ENCODE measurements around the gene SCUBE3. TPM values are rescaled to one million over a fixed set of nuclear protein-coding genes. Genes with fewer than 3 reads are reported as not detected.

The SCUBE3 gene
- total RNA-seq, 1 donor from 2014 or later = 0.56 TPM

GRCh38 chr6:35239581-35239980 lies 25.8 kb downstream of the SCUBE3 start:
- intact Hi-C loops (cut with DNase I) = no loop called here
- H3K9me3 ChIP-seq = no peaks in the 10 kb centered on the region
- no peaks in the 10 kb centered on the region for H3K27me3 ChIP-seq (ENCODE audit: low read depth)
- no peak for DNase-seq
- no peak for TF ChIP-seq CTCF (IDR thresholded peaks at IDR 0.05)
- peaks cover 7% of the 10 kb centered on the region for H3K36me3 ChIP-seq
- no peak overlapping the region for H3K27ac ChIP-seq
- H3K4me1 ChIP-seq = peaks cover 37% of the 10 kb centered on the region
- H3K4me3 ChIP-seq = no peak overlapping the region
- ATAC-seq = no peak

DNA sequence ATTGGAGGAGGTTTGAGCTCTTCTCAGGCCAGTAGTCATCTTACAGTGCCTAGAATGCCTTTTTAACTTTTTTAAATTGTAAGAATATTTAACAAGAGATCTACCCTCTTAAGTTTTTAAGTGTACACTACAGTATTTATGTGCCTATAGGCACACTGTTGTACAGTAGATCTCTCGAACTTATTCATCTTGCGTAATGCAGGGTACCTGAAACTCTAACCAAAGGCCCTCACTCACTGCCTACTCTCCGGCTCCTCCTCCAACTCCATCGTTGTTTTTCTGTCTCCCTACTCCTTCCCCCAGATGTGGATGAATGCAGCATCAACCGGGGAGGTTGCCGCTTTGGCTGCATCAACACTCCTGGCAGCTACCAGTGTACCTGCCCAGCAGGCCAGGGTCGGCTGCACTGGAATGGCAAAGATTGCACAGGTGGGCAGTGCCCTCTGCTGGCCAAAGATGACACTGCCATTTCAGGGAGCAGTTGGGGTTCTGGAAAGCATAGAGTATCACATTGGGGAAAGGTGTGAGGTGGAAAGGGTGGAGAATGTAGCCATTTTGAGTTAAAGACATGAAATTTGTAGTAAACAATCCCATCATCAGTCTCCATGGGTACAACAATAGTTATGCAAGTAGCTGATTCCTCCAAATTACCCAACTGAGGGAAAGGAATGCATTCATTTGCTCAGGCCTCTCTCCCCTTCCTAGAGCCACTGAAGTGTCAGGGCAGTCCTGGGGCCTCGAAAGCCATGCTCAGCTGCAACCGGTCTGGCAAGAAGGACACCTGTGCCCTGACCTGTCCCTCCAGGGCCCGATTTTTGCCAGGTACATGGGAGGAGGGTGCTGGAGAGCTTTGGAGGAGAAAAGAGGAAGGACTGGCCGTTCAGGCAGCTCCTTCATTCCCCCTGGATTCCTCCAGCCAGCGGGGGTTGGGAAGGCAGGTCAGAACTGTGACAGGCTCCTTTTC lies 27.4 kb downstream of the SCUBE3 start:
- peak; percentile 97 for TF ChIP-seq CTCF (IDR thresholded peaks at IDR 0.05)
- no peak overlapping the region for H3K4me3 ChIP-seq
- no peaks in the 10 kb centered on the region for H3K27me3 ChIP-seq (ENCODE audit: low read depth)
- peak overlapping the region; percentile 58 for H3K27ac ChIP-seq
- H3K4me1 ChIP-seq = peaks cover 37% of the 10 kb centered on the region
- ATAC-seq (peak; percentile 89 to 90), DNase-seq (peak; percentile 82)
- no peaks in the 10 kb centered on the region for H3K9me3 ChIP-seq
- intact Hi-C loops (cut with DNase I) = no loop called here
- peaks cover 22% of the 10 kb centered on the region for H3K36me3 ChIP-seq

DNA sequence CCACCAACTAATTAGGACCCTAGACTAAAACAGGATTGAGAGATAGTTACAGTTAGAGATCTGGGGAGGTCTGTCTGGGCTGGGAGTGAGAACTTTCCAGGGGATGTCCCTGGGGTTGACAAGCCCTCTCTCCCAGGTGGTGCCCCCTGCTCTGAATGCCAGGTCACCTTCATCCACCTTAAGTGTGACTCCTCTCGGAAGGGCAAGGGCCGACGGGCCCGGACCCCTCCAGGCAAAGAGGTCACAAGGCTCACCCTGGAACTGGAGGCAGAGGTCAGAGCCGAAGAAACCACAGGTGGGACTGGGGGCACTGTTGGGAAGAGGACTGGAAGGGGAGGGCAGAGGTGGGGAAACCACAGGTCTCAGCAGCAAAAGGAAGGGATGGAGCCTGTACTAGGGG lies 28.7 kb downstream of the SCUBE3 start:
- Histone ChIP-seq H3K27ac (no peak overlapping the region), H3K4me3 (no peak overlapping the region), H3K36me3 (peaks cover 28% of the 10 kb centered on the region), H3K27me3 (ENCODE audit: low read depth) (no peaks in the 10 kb centered on the region), H3K4me1 (peaks cover 37% of the 10 kb centered on the region), H3K9me3 (no peaks in the 10 kb centered on the region)
- intact Hi-C loops (cut with DNase I) = no loop called here
- DNase-seq (no peak), ATAC-seq (no peak)
- TF ChIP-seq CTCF (IDR thresholded peaks at IDR 0.05) = no peak

- no peaks in the 10 kb centered on the region for H3K9me3 ChIP-seq
- H3K36me3 ChIP-seq = peaks cover 28% of the 10 kb centered on the region
- H3K27ac ChIP-seq = no peak overlapping the region
- H3K4me3 ChIP-seq = no peak overlapping the region
- intact Hi-C loops (cut with DNase I) = no loop called here
- H3K27me3 ChIP-seq (ENCODE audit: low read depth) = no peaks in the 10 kb centered on the region
- DNase-seq = no peak
- ATAC-seq = no peak
- TF ChIP-seq CTCF (IDR thresholded peaks at IDR 0.05) = no peak
- peaks cover 34% of the 10 kb centered on the region for H3K4me1 ChIP-seq
Measured at GRCh38 chr6:35242906-35243305, 29.1 kb downstream of the SCUBE3 start.

- Histone ChIP-seq H3K4me1 (peaks cover 29% of the 10 kb centered on the region), H3K27me3 (ENCODE audit: low read depth) (no peaks in the 10 kb centered on the region), H3K4me3 (no peak overlapping the region), H3K36me3 (peaks cover 28% of the 10 kb centered on the region), H3K27ac (no peak overlapping the region), H3K9me3 (no peaks in the 10 kb centered on the region)
- intact Hi-C loops (cut with DNase I) = no loop called here
- ATAC-seq (no peak), DNase-seq (no peak)
- TF ChIP-seq CTCF (IDR thresholded peaks at IDR 0.05) = no peak
Measured at GRCh38 chr6:35243386-35243958, 29.7 kb downstream of the SCUBE3 start.

Data from lower lobe of right lung (tissue), 2 donors.